Astrocyte (in vitro differentiated cells and primary cell): ENCODE measurements around the gene TMEM98. TPM values are rescaled to one million over a fixed set of nuclear protein-coding genes. Genes with fewer than 3 reads are reported as not detected.
A peak's percentile ranks its signal among the peaks of the same experiment; 100 is the strongest.

Experiments used
- DNase-seq: peaks from one replicate; pipeline ENCODE4 v3.0.0-alpha.2; 2010; ENCODE audit warnings: low read depth
- FAIRE-seq: peaks from 2 replicates; lab custom pipeline; 2011; peaks lifted over from hg19 to GRCh38; lab: Jason Lieb, UNC
- H2AFZ ChIP-seq: 2 replicates; pipeline ENCODE4 v1.6.0; 2012; ENCODE audit warnings: low read depth, low read length, inconsistent platforms
- H3K27ac ChIP-seq: 2 replicates; pipeline ENCODE4 v1.5.1; 2011; ENCODE audit warnings: low read depth, low read length, inconsistent platforms
- H3K27me3 ChIP-seq: 2 replicates; pipeline ENCODE4 v1.6.0; 2011; ENCODE audit warnings: low read length, inconsistent platforms; ENCODE audit not compliant: insufficient read depth
- H3K36me3 ChIP-seq: 2 replicates; pipeline ENCODE4 v1.5.1; 2011; ENCODE audit warnings: low read length, inconsistent platforms; ENCODE audit not compliant: insufficient read depth
- H3K4me1 ChIP-seq: 2 replicates; pipeline ENCODE4 v1.5.1; 2011; ENCODE audit warnings: low read length, inconsistent platforms; ENCODE audit not compliant: insufficient read depth
- H3K4me2 ChIP-seq: 2 replicates; pipeline ENCODE4 v1.6.0; 2012; ENCODE audit warnings: low read length, inconsistent platforms
- H3K4me3 ChIP-seq: 2 replicates; pipeline ENCODE4 v1.5.1; 2011; ENCODE audit warnings: low read depth, mild to moderate bottlenecking, low read length, inconsistent platforms; ENCODE audit not compliant: insufficient read depth
- H3K79me2 ChIP-seq: 2 replicates; pipeline ENCODE4 v1.6.0; 2012; ENCODE audit warnings: mild to moderate bottlenecking, low read length, inconsistent platforms; ENCODE audit not compliant: insufficient read depth
- H3K9ac ChIP-seq: 2 replicates; pipeline ENCODE4 v1.6.0; 2012; ENCODE audit warnings: mild to moderate bottlenecking, low read length, inconsistent platforms
- H3K9me3 ChIP-seq: 2 replicates; pipeline ENCODE4 v1.5.1; 2012; ENCODE audit warnings: low read depth, mild to moderate bottlenecking, low read length, inconsistent platforms; ENCODE audit not compliant: insufficient read depth
- H4K20me1 ChIP-seq: 2 replicates; pipeline ENCODE4 v1.6.0; 2012; ENCODE audit warnings: low read length, inconsistent platforms; ENCODE audit not compliant: insufficient read depth
- H3K27ac Mint-ChIP-seq: one replicate; pipeline ENCODE4 v1.8.0; 2021; ENCODE audit warnings: mild to moderate bottlenecking, mixed read lengths; ENCODE audit not compliant: unreplicated experiment
- H3K27me3 Mint-ChIP-seq: one replicate; pipeline ENCODE4 v1.8.0; 2021; ENCODE audit warnings: low read depth, mixed read lengths; ENCODE audit not compliant: unreplicated experiment
- H3K36me3 Mint-ChIP-seq: one replicate; pipeline ENCODE4 v1.8.0; 2021; ENCODE audit warnings: low read depth, mixed read lengths; ENCODE audit not compliant: unreplicated experiment
- H3K4me1 Mint-ChIP-seq: one replicate; pipeline ENCODE4 v1.8.0; 2021; ENCODE audit warnings: low read depth, mixed read lengths; ENCODE audit not compliant: unreplicated experiment
- H3K4me3 Mint-ChIP-seq: one replicate; pipeline ENCODE4 v1.8.0; 2021; ENCODE audit warnings: mild to moderate bottlenecking, moderate library complexity, mixed read lengths; ENCODE audit not compliant: unreplicated experiment
- H3K9me3 Mint-ChIP-seq: one replicate; pipeline ENCODE4 v1.8.0; 2021; ENCODE audit warnings: mild to moderate bottlenecking, mixed read lengths; ENCODE audit not compliant: unreplicated experiment
- EZH2 ChIP-seq: IDR thresholded peaks from 2 replicates; pipeline ENCODE4 v1.6.1; 2012; ENCODE audit warnings: mild to moderate bottlenecking, low read length, inconsistent platforms; ENCODE audit not compliant: insufficient read depth
- total RNA-seq: library from RNA; stranded (reverse); gene quantifications from 2 replicates; pipeline ENCODE4 v1.2.1, GENCODE V29; 2021
- TF ChIP-seq, protein P1 (sequence below): IDR thresholded peaks from 2 replicates; pipeline ENCODE4 v1.5.1; 2011; ENCODE audit warnings: low read depth, mild to moderate bottlenecking, inconsistent platforms, low read length, moderate library complexity; ENCODE audit not compliant: insufficient read depth

Gene TMEM98
- total RNA-seq, 1 donor from 2014 or later: 62.6 TPM

DNA sequence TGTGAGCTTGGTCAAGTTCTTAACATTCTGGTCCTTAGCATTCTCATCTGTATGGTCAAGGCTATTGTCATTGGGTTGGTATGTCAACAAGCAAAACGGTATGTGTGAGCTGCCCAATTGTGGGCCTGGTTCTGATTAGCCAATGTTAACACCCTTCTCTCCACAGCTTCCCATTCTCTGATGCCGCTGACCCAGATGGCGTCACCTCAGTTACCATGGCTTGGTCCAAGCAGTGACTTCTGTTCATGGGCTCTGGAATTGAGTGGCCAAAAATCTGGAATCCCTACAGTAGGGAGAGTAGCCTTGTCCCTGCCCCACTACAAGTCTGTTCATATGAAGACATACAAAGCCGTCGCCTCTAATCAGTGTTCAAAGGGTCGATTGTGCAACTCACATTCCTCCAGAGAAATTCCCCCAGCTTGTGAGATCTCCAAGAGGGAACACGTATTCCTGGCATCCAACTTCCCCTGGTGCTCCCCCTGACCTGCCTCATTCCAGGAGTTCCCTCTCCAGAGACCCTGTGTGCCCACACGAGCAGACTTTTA is 15.8 kb downstream of the TMEM98 start:
- Histone ChIP-seq H3K9me3 (no peaks in the 10 kb centered on the region), H4K20me1 (no peaks in the 10 kb centered on the region), H3K4me1 (peaks cover 2% of the 10 kb centered on the region), H3K27ac (no peak overlapping the region), H3K9ac (no peak overlapping the region), H3K79me2 (no peaks in the 10 kb centered on the region), H3K27me3 (no peaks in the 10 kb centered on the region), H2AFZ (no peak overlapping the region), H3K4me2 (no peak overlapping the region), H3K4me3 (no peak overlapping the region), H3K36me3 (peaks cover 16% of the 10 kb centered on the region)
- H3K36me3 Mint-ChIP-seq: peaks cover 19% of the 10 kb centered on the region
- H3K27me3 Mint-ChIP-seq: peaks cover 8% of the 10 kb centered on the region
- H3K9me3 Mint-ChIP-seq: no peaks in the 10 kb centered on the region
- peaks cover 13% of the 10 kb centered on the region for H3K4me1 Mint-ChIP-seq
- H3K27ac Mint-ChIP-seq: no peak overlapping the region
- DNase-seq (peak; percentile 67), FAIRE-seq (peak; percentile 54)
- H3K4me3 Mint-ChIP-seq: no peak overlapping the region
- no peak for TF ChIP-seq EZH2
- TF ChIP-seq, protein P1, sequence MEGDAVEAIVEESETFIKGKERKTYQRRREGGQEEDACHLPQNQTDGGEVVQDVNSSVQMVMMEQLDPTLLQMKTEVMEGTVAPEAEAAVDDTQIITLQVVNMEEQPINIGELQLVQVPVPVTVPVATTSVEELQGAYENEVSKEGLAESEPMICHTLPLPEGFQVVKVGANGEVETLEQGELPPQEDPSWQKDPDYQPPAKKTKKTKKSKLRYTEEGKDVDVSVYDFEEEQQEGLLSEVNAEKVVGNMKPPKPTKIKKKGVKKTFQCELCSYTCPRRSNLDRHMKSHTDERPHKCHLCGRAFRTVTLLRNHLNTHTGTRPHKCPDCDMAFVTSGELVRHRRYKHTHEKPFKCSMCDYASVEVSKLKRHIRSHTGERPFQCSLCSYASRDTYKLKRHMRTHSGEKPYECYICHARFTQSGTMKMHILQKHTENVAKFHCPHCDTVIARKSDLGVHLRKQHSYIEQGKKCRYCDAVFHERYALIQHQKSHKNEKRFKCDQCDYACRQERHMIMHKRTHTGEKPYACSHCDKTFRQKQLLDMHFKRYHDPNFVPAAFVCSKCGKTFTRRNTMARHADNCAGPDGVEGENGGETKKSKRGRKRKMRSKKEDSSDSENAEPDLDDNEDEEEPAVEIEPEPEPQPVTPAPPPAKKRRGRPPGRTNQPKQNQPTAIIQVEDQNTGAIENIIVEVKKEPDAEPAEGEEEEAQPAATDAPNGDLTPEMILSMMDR: no peak

DNA sequence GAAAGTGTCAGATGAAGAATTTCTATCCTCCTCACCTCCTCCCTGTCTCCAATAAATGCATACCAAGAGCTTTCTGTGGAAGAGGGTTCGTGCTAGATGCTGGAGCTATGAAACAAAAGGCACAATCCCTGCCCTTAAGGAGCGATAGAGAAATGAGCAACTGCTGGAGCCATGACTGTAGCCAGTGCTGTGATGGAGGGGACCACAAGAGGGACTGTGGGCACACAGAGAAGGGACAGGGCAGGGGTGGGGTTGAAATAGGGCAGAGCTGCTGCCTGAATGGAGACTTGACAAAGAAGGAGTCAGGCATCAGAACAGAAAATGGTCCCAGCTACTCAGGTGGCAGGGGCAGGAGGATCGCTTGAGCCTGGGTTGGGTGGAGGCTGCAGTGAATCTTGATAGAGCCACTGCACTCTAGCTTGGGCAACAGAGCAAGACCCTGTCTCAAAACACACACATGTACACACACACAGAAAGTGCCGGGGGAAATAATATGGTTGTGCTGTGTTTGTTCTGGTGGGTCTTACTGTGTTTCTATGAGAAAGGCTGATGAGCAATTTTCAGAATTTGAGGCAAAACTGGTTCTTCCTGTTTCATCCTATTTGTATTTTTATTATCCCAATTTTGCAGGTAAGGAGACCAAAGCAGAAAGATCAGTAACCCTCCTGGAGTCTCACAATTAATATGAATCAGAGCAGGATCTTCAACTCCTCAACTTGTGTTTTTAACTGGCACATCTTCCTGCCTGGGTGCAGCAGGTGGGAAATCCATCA is 16.5 kb downstream of the TMEM98 start:
- peaks cover 15% of the 10 kb centered on the region for H3K36me3 Mint-ChIP-seq
- no peak overlapping the region for H3K4me3 Mint-ChIP-seq
- TF ChIP-seq, protein P1: no peak
- no peak for TF ChIP-seq EZH2
- Histone ChIP-seq H3K4me1 (peaks cover 2% of the 10 kb centered on the region), H3K9me3 (no peaks in the 10 kb centered on the region), H3K27ac (no peak overlapping the region), H3K36me3 (peaks cover 13% of the 10 kb centered on the region), H4K20me1 (no peaks in the 10 kb centered on the region), H3K4me2 (no peak overlapping the region), H2AFZ (no peak overlapping the region), H3K79me2 (no peaks in the 10 kb centered on the region), H3K9ac (no peak overlapping the region), H3K4me3 (no peak overlapping the region), H3K27me3 (no peaks in the 10 kb centered on the region)
- DNase-seq (no peak), FAIRE-seq (no peak)
- H3K9me3 Mint-ChIP-seq: no peaks in the 10 kb centered on the region
- H3K27ac Mint-ChIP-seq: no peak overlapping the region
- H3K4me1 Mint-ChIP-seq: peaks cover 13% of the 10 kb centered on the region
- H3K27me3 Mint-ChIP-seq: peaks cover 8% of the 10 kb centered on the region
